ENCODE measurements around the gene PDXK.
A peak's percentile ranks its signal among the peaks of the same experiment; 100 is the strongest.

Gene PDXK

GRCh38 chr21:43785134-43785533 is 66.2 kb downstream of the PDXK start:
- no peak for DNase-seq

- no peak for DNase-seq
Observed at GRCh38 chr21:43786300-43786806, 67.4 kb downstream of the PDXK start.

- DNase-seq: no peak
Observed at GRCh38 chr21:43786807-43787440, 68.0 kb downstream of the PDXK start.

- DNase-seq: peak; percentile 78
Observed at GRCh38 chr21:43789276-43790009, 70.5 kb downstream of the PDXK start, which contains the start of gene RRP1. Gene RRP1, plus strand, starts transcription at chr21:43789577. Its CDS starts 53 bp downstream, at chr21:43789630.

DNA sequence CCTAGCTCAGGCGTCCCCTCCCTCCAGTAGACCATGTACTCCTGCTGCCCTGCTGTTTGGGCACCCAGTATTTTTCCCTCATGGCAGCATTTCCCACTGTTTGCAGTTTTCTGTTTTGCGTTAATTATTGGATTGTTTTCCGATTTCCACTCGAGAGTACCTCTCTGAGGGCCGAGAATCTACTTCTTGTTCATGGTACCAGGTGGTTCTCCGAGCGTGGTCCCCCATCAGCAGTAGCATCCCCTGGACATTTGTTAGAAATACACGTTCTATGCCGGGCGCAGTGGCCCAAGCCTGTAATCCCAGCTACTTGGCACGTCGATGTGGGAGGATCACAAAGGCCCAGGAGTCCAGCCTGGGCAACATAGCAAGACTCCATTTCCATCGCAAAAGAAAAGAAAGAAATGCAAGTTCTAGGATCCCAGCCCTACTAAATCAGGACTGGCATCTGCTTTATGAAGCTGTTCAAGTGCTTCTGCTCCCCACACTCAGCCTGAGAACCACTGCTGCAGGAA is 71.1 kb downstream of the PDXK start:
- no peak for DNase-seq

- no peak for DNase-seq
Observed at GRCh38 chr21:43792406-43792805, 73.5 kb downstream of the PDXK start.

- no peak for DNase-seq
Observed at GRCh38 chr21:43793243-43793642, 74.3 kb downstream of the PDXK start.

DNA sequence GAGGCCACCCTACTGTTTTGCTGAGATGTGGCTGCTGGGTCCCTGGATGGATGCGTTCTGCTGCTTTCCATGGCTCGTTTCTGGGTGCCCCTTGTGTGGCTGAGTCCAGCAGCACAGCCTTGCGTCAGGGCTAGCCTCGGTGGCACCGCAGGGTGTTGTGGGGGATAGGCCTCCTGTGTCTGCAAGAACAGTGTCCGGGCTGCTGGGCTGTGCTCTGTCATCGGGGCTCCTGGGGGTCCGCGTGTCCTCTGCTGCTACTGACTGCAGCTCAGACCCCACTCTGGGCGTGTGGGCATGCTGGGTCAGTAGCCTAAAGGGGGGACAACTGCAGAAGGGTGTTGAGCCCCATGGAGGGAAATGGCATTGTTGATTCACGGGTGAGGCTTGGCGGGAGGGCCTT is 75.4 kb downstream of the PDXK start:
- DNase-seq: no peak

DNA sequence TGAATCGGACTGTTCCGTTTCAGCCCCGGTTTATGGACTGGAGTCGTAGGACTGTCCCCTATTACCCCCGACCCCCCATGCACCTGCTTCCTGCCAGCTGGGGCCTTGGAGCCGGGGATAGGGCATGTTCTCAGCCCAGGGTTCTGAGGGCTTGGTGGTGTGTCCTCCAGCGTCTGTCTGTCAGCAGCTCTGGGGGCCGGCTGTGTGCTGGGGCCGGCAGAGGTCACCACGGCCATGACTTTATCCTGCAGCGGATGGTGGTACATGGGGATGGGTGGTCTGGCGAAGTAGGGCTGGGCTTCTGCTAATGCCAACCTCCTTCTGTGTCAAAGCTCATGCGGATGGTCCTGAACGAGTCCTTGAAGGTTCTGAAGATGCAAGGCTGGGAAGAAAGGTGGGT is 75.9 kb downstream of the PDXK start:
- DNase-seq: no peak

DNA sequence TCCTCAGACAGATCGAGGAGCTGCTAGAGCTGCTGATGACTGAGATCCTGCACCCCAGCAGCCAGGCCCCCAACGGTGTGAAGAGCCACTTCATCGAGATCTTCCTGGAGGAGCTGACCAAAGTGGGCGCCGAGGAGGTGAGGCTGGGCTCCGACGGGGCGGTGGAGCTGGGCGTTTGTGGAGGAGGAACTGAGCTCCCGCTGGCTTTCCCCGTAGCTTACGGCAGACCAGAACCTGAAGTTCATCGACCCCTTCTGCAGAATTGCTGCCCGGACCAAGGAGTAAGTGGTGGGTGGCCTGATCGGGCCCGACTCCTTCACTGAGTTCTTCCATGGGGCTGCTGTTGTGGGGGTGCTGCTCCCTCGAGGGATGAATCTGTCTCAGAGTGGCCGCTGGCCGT is 78.5 kb downstream of the PDXK start:
- no peak for DNase-seq

DNA sequence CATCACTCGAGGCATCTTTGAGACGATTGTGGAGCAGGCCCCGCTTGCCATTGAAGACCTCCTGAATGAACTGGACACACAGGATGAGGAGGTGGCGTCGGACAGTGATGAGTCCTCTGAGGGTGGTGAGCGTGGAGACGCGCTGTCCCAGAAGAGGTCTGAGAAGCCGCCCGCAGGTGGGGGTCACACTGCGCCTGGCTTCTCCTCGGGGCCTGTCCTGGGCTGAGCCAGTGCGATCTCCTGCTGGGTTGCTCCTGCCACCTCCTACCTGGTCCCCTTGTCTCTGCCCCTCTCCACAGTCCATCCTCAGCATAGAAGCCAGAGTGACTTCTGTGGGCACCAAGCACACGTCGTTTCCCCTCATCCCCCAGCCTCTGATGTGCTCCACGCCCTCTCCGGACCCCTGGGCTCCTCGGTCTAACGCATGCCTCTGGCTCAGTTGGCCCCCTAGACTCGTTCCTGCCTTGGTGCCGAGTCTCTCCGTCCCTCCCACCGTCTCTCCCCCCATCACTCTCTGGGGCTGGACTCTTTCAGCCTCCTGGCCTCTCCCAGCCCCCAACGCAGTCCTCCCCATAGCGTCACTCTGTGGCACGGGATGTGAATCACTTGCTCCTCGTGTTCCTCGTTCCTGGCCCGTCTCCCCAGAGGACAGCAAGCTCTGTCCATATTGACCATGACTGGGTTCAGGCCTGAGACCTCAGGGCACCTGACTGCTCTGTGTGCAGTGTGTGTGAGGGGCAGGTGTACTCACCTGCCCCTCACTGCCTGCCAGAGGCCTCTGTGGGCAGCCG is 79.2 kb downstream of the PDXK start:
- DNase-seq: no peak

DNA sequence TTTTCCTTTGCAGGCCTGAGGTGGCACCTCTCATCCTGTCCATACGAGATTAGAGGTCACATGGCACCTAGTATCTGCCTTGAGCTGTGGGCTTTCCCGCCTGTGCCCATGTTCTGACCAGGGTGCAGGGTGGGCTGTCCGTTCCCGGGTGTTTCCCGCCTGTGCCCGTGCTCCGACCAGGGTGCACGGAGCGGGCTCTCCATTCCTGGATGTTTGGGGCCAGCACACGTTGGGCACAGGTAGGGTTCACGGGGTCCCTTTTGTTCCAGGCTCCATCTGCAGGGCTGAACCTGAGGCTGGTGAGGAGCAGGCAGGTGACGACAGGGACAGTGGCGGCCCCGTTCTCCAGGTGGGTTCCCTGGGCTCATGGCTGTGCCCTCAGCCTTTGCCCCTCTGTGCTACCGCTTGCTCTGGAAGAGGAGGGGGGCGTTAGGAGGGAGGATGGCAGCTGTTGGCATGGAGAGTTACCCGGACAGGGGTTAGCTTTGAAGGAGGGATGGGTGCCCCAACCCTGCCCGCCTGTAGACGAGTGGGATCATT is 80.4 kb downstream of the PDXK start:
- DNase-seq: no peak

DNA sequence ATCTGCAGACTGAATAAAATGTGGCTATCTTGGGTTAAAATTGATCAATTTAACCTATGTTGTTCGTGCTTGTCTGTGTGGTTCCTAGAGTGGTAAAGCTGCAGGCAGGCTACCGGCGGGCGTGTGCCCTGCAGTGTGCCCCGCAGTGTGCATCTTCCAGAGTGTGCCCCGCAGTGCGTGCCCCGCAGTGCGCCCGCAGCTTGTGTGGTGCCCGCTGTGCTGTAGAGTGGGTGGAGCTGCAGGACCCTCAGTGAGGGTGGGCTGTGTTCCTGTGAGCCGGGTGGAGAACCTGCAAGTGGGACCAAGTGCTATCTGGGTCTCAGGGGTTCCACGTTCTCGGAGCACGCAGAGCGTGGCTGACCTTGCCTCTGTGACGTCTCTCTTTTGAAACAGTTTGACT is 81.2 kb downstream of the PDXK start:
- DNase-seq: no peak

GRCh38 chr21:43800566-43800965 is 81.6 kb downstream of the PDXK start:
- no peak for DNase-seq

GRCh38 chr21:43801006-43801783 is 82.3 kb downstream of the PDXK start:
- DNase-seq: no peak

DNA sequence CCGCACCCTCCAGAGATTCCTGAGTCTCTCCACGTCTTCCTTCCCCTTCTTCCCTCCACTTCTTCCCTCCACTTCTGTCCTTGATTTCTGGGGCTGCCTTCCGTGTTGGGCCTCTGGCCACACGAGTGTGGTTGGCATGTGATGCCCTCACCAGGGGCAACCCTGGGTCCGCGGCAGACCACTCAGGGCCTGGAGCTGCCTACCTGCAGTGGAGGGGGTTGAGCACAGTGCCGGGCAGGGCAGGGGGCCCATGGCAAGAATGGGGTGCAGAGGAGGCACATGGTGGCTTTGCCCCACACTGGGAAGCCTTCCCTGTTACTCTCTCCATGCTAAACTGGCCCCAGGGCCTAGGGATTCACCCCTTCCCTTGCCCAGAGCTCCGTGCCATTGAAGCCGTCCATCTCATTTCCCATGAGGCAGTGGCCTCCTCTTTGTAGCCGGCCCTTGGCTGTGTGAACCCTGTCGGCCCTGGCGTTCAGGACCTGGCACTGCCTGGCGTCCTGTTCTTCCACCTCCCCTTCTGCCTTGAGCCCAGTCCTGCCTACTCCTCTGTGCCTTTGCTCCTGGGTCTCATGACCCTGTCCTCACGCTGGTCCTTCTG is 83.9 kb downstream of the PDXK start:
- DNase-seq: no peak

- no peak for DNase-seq
Observed at GRCh38 chr21:43803558-43804300, 84.8 kb downstream of the PDXK start.

GRCh38 chr21:43805275-43805800 is 86.4 kb downstream of the PDXK start:
- DNase-seq: no peak

DNA sequence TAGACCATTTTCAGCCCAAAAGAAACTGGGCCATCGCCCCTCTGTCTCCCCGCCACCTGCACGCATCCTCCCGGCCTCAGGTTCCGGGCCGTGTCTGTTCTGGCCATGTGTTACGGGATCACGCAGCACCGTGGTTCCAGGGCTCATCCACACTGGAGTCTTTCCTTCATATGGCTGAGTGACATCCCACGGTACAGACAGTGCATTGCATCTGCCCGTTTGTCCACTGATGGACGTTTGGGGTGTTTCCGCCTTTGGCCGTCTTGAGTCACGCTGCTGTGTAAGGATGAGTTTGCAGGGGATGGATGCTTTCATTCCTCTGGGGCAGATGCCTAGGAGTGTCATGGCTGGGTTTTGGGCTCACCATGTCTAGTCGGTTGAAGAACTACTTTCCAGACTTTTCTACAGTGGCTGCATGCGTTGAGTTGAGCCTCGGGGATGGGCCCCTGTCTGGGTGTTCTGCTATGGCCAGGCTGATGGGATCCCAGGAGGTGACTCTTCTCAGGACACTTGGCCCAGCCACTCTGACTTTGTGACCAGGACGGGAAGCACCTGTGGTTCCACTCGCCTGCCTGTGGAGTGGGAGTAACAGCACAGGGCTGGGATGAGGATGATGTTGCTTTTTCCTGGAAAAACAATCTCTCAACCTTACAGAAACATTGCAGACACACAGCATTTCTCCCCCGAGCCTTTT is 87.2 kb downstream of the PDXK start:
- no peak for DNase-seq

DNA sequence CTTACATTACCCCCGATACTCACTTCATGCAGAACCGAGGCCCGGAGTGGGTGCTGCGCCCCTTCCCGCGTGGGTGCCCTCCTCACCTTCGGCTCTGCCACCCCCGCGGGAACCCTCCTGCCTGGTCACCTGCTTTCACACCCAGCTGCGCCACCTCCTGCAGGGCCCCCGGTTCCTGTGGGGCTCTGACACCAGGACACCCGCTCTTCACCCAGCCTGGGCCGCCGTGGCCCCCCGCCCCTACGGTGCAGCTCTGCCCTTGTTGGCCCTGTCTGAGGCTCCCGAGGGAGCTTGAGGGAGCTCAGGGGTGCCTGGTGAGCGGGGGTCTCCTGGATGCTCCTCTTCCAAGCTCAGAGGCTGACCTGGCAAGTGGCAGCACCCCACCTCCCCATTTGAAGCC is 89.4 kb downstream of the PDXK start:
- no peak for DNase-seq
